PC-3 (cell line): Measurements from ENCODE around the gene ARV1. TPM values are rescaled to one million over a fixed set of nuclear protein-coding genes. Genes with fewer than 3 reads are reported as not detected.

Experiments
- ATAC-seq: fragments of 200-7000 bp; cut with Tn5 transposase; 2 replicates; pipeline ENCODE4 v1.9.1; 2020; ENCODE audit warnings: mild to moderate bottlenecking, moderate library complexity
- BruUV-seq: library from RNA; stranded (reverse); fragments of 400-500 nt; replicated peaks from 2 replicates; lab custom pipeline; 2021; lab: Mats Ljungman, UMichigan
- CTCF ChIA-PET: fragments of 300-600 bp; sonication (Branson Sonifier 250); formaldehyde crosslinking; loops from one replicate; lab custom pipeline; 2022; ENCODE audit warnings: antibody characterized with exemption; lab: Charles Lee
- POLR2A ChIA-PET: fragments of 300-600 bp; sonication (Branson Sonifier 250); formaldehyde crosslinking; loops from one replicate; lab custom pipeline; 2022; ENCODE audit warnings: antibody characterized with exemption; ENCODE audit not compliant: unreplicated experiment; lab: Charles Lee
- DNase-seq: peaks from one replicate; pipeline ENCODE4 v3.0.0-alpha.2; 2015
- H2AFZ ChIP-seq: fragments of 300-600 bp; sonication (generic); 2 replicates; pipeline ENCODE4 v1.6.0; 2016; ENCODE audit warnings: antibody characterized with exemption, low read length
- H3F3A ChIP-seq: fragments of 300-600 bp; sonication (generic); one replicate; pipeline ENCODE4 v1.6.0; 2017; ENCODE audit warnings: antibody characterized with exemption, low read length, control low read depth, mild to moderate bottlenecking; ENCODE audit not compliant: unreplicated experiment
- H3K27ac ChIP-seq: fragments of 300-600 bp; sonication (generic); 2 replicates; pipeline ENCODE4 v1.5.1; 2016; ENCODE audit warnings: mild to moderate bottlenecking, low read length
- H3K27me3 ChIP-seq: fragments of 300-600 bp; sonication (generic); 2 replicates; pipeline ENCODE4 v1.6.1; 2016; ENCODE audit warnings: low read length, mixed read lengths
- H3K36me3 ChIP-seq: fragments of 300-600 bp; sonication (generic); 2 replicates; pipeline ENCODE4 v1.6.1; 2016; ENCODE audit warnings: low read depth, mixed run types, low read length, mixed read lengths
- H3K4me1 ChIP-seq: fragments of 300-600 bp; sonication (generic); 2 replicates; pipeline ENCODE4 v1.5.1; 2016; ENCODE audit warnings: low read length; ENCODE audit not compliant: insufficient read depth
- H3K4me2 ChIP-seq: fragments of 300-600 bp; sonication (generic); 2 replicates; pipeline ENCODE4 v1.6.0; 2016; ENCODE audit warnings: low read length
- H3K4me3 ChIP-seq: fragments of 300-600 bp; sonication (generic); 2 replicates; pipeline ENCODE4 v1.5.1; 2016; ENCODE audit warnings: mild to moderate bottlenecking, low read length, mixed read lengths
- H3K79me2 ChIP-seq: fragments of 300-600 bp; sonication (generic); 2 replicates; pipeline ENCODE4 v1.6.1; 2017; ENCODE audit warnings: low read length, mixed read lengths
- H3K9ac ChIP-seq: fragments of 300-600 bp; sonication (generic); 2 replicates; pipeline ENCODE4 v1.6.0; 2016; ENCODE audit warnings: mild to moderate bottlenecking, low read length
- H3K9me2 ChIP-seq: fragments of 300-600 bp; sonication (generic); replicated peaks from 2 replicates; pipeline ENCODE4 v1.6.1; 2016; ENCODE audit warnings: mixed run types, low read length, mixed read lengths
- H3K9me3 ChIP-seq: fragments of 300-600 bp; sonication (generic); 2 replicates; pipeline ENCODE4 v1.6.1; 2016; ENCODE audit warnings: low read length, mixed read lengths
- H4K20me1 ChIP-seq: fragments of 300-600 bp; sonication (generic); 2 replicates; pipeline ENCODE4 v1.6.1; 2016; ENCODE audit warnings: low read length, mixed read lengths
- CTCF ChIP-seq: fragments of 300-600 bp; sonication (generic); conservative IDR thresholded peaks from 2 replicates; pipeline ENCODE4 v1.5.1; 2017; ENCODE audit warnings: antibody characterized with exemption, low read depth, mild to moderate bottlenecking, low read length
- EZH2 ChIP-seq: fragments of 300-600 bp; sonication (generic); IDR thresholded peaks from one replicate; pipeline ENCODE4 v1.6.1; 2017; ENCODE audit warnings: antibody characterized with exemption, mild to moderate bottlenecking, low read length; ENCODE audit not compliant: unreplicated experiment
- EZH2phosphoT487 ChIP-seq: fragments of 300-600 bp; sonication (generic); IDR thresholded peaks from 2 replicates; pipeline ENCODE4 v1.6.1; 2018; ENCODE audit warnings: mild to moderate bottlenecking, antibody characterized with exemption, low read length, borderline replicate concordance
- intact Hi-C: fragments of 100-400 bp; cut with micrococcal nuclease; formaldehyde crosslinking; loops from 2 replicates; pipeline ENCODE4 v1.9.0; 2023
- total RNA-seq: library from RNA; depleted of rRNA; stranded (reverse); fragments of >200 nt; gene quantifications from 2 replicates; pipeline ENCODE4 v1.2.3, GENCODE V29; 2014

Gene ARV1
- total RNA-seq, 1 experiment from 2014 or later: 30.6 TPM

DNA sequence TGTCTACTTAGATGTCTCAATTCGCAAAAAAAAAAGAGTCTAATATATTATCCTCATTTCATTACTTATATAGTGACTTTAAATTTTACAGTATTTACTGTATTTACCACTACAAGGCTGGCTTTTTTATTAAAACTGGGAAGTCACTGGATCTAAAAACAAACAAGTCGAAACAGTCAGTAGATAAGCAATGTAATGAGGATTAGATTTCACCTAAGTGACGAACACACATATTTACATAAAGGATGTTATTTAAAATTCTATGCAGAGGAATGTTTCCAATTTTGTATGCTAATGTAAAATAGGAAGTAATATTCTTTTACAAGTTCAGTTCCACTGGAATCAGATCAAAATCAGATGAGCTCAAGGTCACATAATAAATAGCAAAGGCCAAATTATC, 28.5 kb upstream of the ARV1 start:
- Histone ChIP-seq H3K4me1 (no peaks in the 10 kb centered on the region), H3K4me2 (no peak overlapping the region), H3K36me3 (peaks cover 13% of the 10 kb centered on the region; the same call in 1 of the 2 replicates), H3K79me2 (no peaks in the 10 kb centered on the region), H2AFZ (no peak overlapping the region), H3K9me3 (no peaks in the 10 kb centered on the region), H3K27ac (no peak overlapping the region), H3K9me2 (no peaks in the 10 kb centered on the region), H4K20me1 (no peaks in the 10 kb centered on the region), H3K9ac (no peak overlapping the region), H3K4me3 (no peak overlapping the region), H3F3A (no peaks in the 10 kb centered on the region), H3K27me3 (no peaks in the 10 kb centered on the region)
- POLR2A ChIA-PET: no interaction called here
- ATAC-seq (no peak), DNase-seq (no peak)
- CTCF ChIA-PET: no interaction called here
- BruUV-seq: no TSS peak
- TF ChIP-seq EZH2 (no peak), EZH2phosphoT487 (no peak), CTCF (no peak)
- intact Hi-C loops: no loop called here

DNA sequence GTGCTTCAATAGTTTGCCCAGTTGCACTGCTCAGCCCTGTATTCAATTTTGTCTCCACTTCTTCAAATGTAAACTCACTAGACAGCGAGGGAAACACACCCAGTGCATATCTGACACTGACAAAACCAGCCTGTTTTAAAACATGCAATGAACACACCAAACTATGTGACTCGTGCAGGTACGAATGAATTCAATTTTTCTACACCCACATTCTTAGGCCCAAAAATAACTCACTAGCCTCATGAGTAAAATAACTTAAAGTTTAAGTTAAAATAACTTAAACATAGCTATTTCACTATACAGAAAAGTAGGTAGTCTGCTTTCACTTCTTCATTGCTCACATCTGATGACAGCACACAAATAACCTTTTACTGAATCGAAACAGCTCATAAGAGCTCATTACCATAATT, 21.3 kb upstream of the ARV1 start:
- no peak for DNase-seq
- BruUV-seq: no TSS peak
- no peaks in the 10 kb centered on the region for H3K79me2 ChIP-seq
- no peaks in the 10 kb centered on the region for H3K9me3 ChIP-seq
- H3K9me2 ChIP-seq: no peaks in the 10 kb centered on the region
- CTCF ChIA-PET: no interaction called here
- H3K27me3 ChIP-seq: no peaks in the 10 kb centered on the region
- TF ChIP-seq CTCF (no peak), EZH2 (no peak), EZH2phosphoT487 (no peak)
- H4K20me1 ChIP-seq: no peaks in the 10 kb centered on the region
- no peak overlapping the region for H3K27ac ChIP-seq
- H3F3A ChIP-seq: no peaks in the 10 kb centered on the region
- intact Hi-C loops: no loop called here
- no peak overlapping the region for H3K4me2 ChIP-seq
- no peak overlapping the region for H3K4me3 ChIP-seq
- no peak for ATAC-seq
- POLR2A ChIA-PET: interaction anchor here (0.7 kb wide), 1 partner anchor 24 kb away, joined by 3 read pairs; no protein-coding TSS in a partner anchor
- no peak overlapping the region for H2AFZ ChIP-seq
- no peak overlapping the region for H3K9ac ChIP-seq
- H3K4me1 ChIP-seq: no peaks in the 10 kb centered on the region
- H3K36me3 ChIP-seq: peaks cover 12% of the 10 kb centered on the region

DNA sequence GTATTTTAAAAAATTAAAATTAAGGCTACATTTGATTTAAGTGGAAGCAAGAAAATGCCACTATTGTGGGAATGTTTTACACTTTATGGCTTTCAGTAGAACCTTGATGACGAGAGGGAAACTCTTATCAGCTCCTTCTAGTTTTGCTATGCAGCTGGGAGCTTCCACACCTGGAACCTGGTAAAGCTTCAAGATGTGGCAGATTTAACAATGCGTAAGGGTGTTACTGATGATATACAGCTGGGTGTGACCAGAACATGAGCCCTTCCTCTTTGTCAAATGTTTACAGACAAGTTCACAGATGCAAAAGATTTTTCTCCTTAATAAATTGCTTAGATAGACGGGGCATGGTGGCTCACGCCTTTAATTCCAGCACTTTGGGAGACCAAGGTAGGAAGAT, 20.5 kb upstream of the ARV1 start:
- Histone ChIP-seq H4K20me1 (no peaks in the 10 kb centered on the region), H3K79me2 (no peaks in the 10 kb centered on the region), H3K36me3 (peaks cover 10% of the 10 kb centered on the region), H2AFZ (no peak overlapping the region), H3K9ac (no peak overlapping the region), H3K27ac (no peak overlapping the region), H3K27me3 (no peaks in the 10 kb centered on the region), H3K4me3 (no peak overlapping the region), H3F3A (no peaks in the 10 kb centered on the region), H3K9me2 (no peaks in the 10 kb centered on the region), H3K4me1 (no peaks in the 10 kb centered on the region), H3K4me2 (no peak overlapping the region), H3K9me3 (no peaks in the 10 kb centered on the region)
- ChIA-PET POLR2A (no interaction called here), CTCF (no interaction called here)
- DNase-seq (no peak), ATAC-seq (no peak)
- intact Hi-C loops: no loop called here
- TF ChIP-seq EZH2: no peak
- no peak for TF ChIP-seq CTCF
- no peak for TF ChIP-seq EZH2phosphoT487
- no TSS peak for BruUV-seq
